Effector memory CD4-positive, alpha-beta T cell (primary cell): Measurements from ENCODE around the gene PPP1R2.

Experiments used
- DNase-seq, 3 donors: peaks; one replicate each; pipeline ENCODE4 v3.0.0-alpha.2; 2020
- H3K27ac ChIP-seq: 2 replicates; pipeline ENCODE4 v1.7.0; 2013; ENCODE audit warnings: mild to moderate bottlenecking, low read length, moderate library complexity; ENCODE audit not compliant: insufficient read depth, poor library complexity, severe bottlenecking
- H3K27me3 ChIP-seq: replicated peaks from 2 replicates; pipeline ENCODE4 v1.7.0; 2013; ENCODE audit warnings: mild to moderate bottlenecking, low read length; ENCODE audit not compliant: insufficient read depth, control insufficient read depth, poor library complexity, severe bottlenecking
- H3K36me3 ChIP-seq: 2 replicates; pipeline ENCODE4 v1.7.0; 2013; ENCODE audit warnings: mild to moderate bottlenecking, low read length, moderate library complexity; ENCODE audit not compliant: control insufficient read depth, insufficient read depth
- H3K4me1 ChIP-seq: 2 replicates; pipeline ENCODE4 v1.7.0; 2013; ENCODE audit warnings: low read length, mild to moderate bottlenecking; ENCODE audit not compliant: control insufficient read depth, insufficient read depth, poor library complexity, severe bottlenecking
- H3K4me3 ChIP-seq: 2 replicates; pipeline ENCODE4 v1.7.0; 2013; ENCODE audit warnings: low read length, low read depth, mild to moderate bottlenecking; ENCODE audit not compliant: insufficient read depth, poor library complexity, severe bottlenecking
- H3K9me3 ChIP-seq: 2 replicates; pipeline ENCODE4 v1.7.0; 2013; ENCODE audit warnings: mild to moderate bottlenecking, low read length, moderate library complexity; ENCODE audit not compliant: control insufficient read depth

PPP1R2 gene

GRCh38 chr3:195543500-195544229 is 540 bp upstream of the PPP1R2 start:
- H3K36me3 ChIP-seq = no peaks in the 10 kb centered on the region
- H3K27ac ChIP-seq = peak overlapping the region; percentile 98
- no peaks in the 10 kb centered on the region for H3K27me3 ChIP-seq
- peaks cover 60% of the 10 kb centered on the region for H3K4me1 ChIP-seq
- no peaks in the 10 kb centered on the region for H3K9me3 ChIP-seq
- DNase-seq = no peak
- peak overlapping the region; percentile 98 for H3K4me3 ChIP-seq

DNA sequence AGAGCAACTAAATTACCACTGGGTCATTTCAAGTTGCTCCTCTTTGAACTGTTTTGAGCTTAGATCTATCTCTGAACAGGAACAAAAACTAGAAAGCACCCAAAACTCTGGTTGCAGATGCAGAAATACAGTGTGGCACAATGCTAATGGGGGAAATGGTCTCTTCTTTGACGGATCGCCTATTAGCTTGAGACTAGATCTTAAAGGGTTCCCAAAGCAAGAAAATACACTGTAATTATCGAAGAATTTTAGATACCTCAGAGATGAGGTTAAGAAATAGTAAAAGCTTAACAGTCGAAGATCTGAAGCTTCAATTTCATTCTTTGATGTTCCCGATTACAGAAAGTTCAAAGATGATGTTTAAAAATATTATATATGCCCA is 818 bp downstream of the PPP1R2 start:
- DNase-seq = no peak
- peak overlapping the region; percentile 98 for H3K27ac ChIP-seq
- no peaks in the 10 kb centered on the region for H3K36me3 ChIP-seq
- H3K4me3 ChIP-seq = peak overlapping the region; percentile 98
- H3K27me3 ChIP-seq = no peaks in the 10 kb centered on the region
- H3K9me3 ChIP-seq = no peaks in the 10 kb centered on the region
- peaks cover 49% of the 10 kb centered on the region for H3K4me1 ChIP-seq

- H3K27ac ChIP-seq = peak overlapping the region; percentile 44
These were observed 2.6 kb downstream of the PPP1R2 start for GRCh38 chr3:195540511-195540910.

GRCh38 chr3:195540027-195540426 is 3.1 kb downstream of the PPP1R2 start:
- no peak for DNase-seq
- Histone ChIP-seq H3K27ac (peak overlapping the region; percentile 30), H3K36me3 (no peaks in the 10 kb centered on the region), H3K9me3 (no peaks in the 10 kb centered on the region), H3K4me3 (peak overlapping the region; percentile 98), H3K4me1 (peaks cover 43% of the 10 kb centered on the region), H3K27me3 (no peaks in the 10 kb centered on the region)

More at GRCh38 chr3:195540511-195540910, 2.6 kb downstream of the PPP1R2 start:
- Histone ChIP-seq H3K36me3 (no peaks in the 10 kb centered on the region), H3K27me3 (no peaks in the 10 kb centered on the region), H3K9me3 (no peaks in the 10 kb centered on the region), H3K4me3 (peak overlapping the region; percentile 98), H3K4me1 (peaks cover 43% of the 10 kb centered on the region)
- DNase-seq = no peak

- H3K27ac ChIP-seq = peak overlapping the region; percentile 31
- H3K9me3 ChIP-seq = no peaks in the 10 kb centered on the region
- H3K36me3 ChIP-seq = no peaks in the 10 kb centered on the region
- H3K4me1 ChIP-seq = peaks cover 39% of the 10 kb centered on the region
- H3K4me3 ChIP-seq = peak overlapping the region; percentile 98
- no peak for DNase-seq
- no peaks in the 10 kb centered on the region for H3K27me3 ChIP-seq
These were observed 3.6 kb downstream of the PPP1R2 start for GRCh38 chr3:195539479-195539878.

DNA sequence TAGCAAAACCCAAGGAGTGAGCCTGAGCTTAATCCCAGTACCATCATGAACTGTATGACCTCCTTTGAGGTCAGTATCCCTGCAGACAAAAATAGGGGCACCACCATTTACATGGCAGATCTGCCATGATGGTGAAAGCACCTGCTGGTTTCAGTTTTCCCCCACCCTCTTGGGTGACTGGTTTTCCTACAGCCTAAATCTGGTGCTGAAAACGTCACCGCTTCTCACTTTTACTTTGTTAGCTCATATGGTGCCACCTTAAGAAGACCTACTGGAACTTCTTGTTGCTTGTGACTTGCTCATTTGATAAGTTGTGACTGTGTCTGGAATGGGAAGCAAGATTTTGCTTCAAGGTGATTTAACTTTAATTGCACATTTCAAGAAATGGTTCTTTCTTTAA is 5.1 kb downstream of the PPP1R2 start:
- Histone ChIP-seq H3K4me1 (peaks cover 35% of the 10 kb centered on the region), H3K27me3 (no peaks in the 10 kb centered on the region), H3K36me3 (no peaks in the 10 kb centered on the region), H3K4me3 (peak overlapping the region; percentile 15), H3K9me3 (no peaks in the 10 kb centered on the region), H3K27ac (peak overlapping the region; percentile 7)
- DNase-seq = peak in 1 of 3 donors; percentile 18

- Histone ChIP-seq H3K4me1 (peaks cover 50% of the 10 kb centered on the region), H3K36me3 (no peaks in the 10 kb centered on the region), H3K27me3 (no peaks in the 10 kb centered on the region), H3K27ac (no peak overlapping the region), H3K9me3 (no peaks in the 10 kb centered on the region), H3K4me3 (no peak overlapping the region)
- no peak for DNase-seq
These were observed 7.8 kb downstream of the PPP1R2 start for GRCh38 chr3:195535293-195535692.

GRCh38 chr3:195532834-195533233 is 10.3 kb downstream of the PPP1R2 start:
- Histone ChIP-seq H3K4me1 (peaks cover 40% of the 10 kb centered on the region), H3K36me3 (peaks cover 17% of the 10 kb centered on the region), H3K27me3 (no peaks in the 10 kb centered on the region), H3K4me3 (no peak overlapping the region), H3K27ac (no peak overlapping the region), H3K9me3 (no peaks in the 10 kb centered on the region)
- no peak for DNase-seq

DNA sequence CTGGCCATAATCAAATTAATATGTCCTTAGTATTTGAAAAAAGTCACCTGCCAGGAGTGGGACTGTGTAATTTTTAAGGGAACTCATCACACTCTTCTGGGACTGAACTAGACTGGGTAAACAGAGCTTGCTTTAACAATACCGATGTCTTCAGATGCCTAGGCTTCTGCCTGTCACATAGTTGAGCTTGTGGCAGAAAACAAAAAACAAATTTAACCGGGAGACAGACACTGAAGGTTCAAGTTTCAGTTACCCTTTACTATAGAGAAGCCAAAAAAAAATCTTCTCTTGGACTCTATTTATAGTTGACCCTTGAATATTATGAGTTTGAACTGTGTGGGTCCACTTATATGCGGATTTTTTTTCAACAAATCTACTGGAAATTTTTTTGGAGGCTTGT is 10.8 kb downstream of the PPP1R2 start:
- no peak overlapping the region for H3K27ac ChIP-seq
- peaks cover 20% of the 10 kb centered on the region for H3K36me3 ChIP-seq
- no peak for DNase-seq
- H3K9me3 ChIP-seq = no peaks in the 10 kb centered on the region
- peaks cover 40% of the 10 kb centered on the region for H3K4me1 ChIP-seq
- H3K4me3 ChIP-seq = no peak overlapping the region
- H3K27me3 ChIP-seq = no peaks in the 10 kb centered on the region

GRCh38 chr3:195531683-195532082 is 11.4 kb downstream of the PPP1R2 start:
- H3K36me3 ChIP-seq = peaks cover 21% of the 10 kb centered on the region
- H3K27me3 ChIP-seq = no peaks in the 10 kb centered on the region
- no peak for DNase-seq
- H3K4me3 ChIP-seq = no peak overlapping the region
- H3K27ac ChIP-seq = no peak overlapping the region
- no peaks in the 10 kb centered on the region for H3K9me3 ChIP-seq
- H3K4me1 ChIP-seq = peaks cover 40% of the 10 kb centered on the region
